WTC11 (cell line): Measurements from ENCODE around the gene KLHL28. TPM values are rescaled to one million over a fixed set of nuclear protein-coding genes. Genes with fewer than 3 reads are reported as not detected.

Experiments
- ATAC-seq: fragments of 200-7000 bp; cut with Tn5 transposase; 2 replicates; pipeline ENCODE4 v1.10.0; 2021; ENCODE audit warnings: mild to moderate bottlenecking, moderate library complexity
- CTCF ChIA-PET: fragments of 300-600 bp; sonication (Branson Sonifier 250); formaldehyde crosslinking; loops from one replicate; lab custom pipeline; 2021; ENCODE audit warnings: antibody characterized with exemption; lab: Charles Lee
- POLR2A ChIA-PET: fragments of 350-600 bp; sonication (Branson Sonifier 250); formaldehyde crosslinking; loops from one replicate; lab custom pipeline; 2021; ENCODE audit warnings: antibody characterized with exemption; lab: Charles Lee
- DNase-seq: peaks from one replicate; pipeline ENCODE4 v3.0.0; 2021; ENCODE audit warnings: low spot score
- H3K27ac Mint-ChIP-seq: 2 replicates; pipeline ENCODE4 v1.8.0; 2021; ENCODE audit warnings: mixed read lengths
- H3K27me3 Mint-ChIP-seq: 2 replicates; pipeline ENCODE4 v1.8.0; 2021; ENCODE audit warnings: low read depth, mild to moderate bottlenecking, moderate library complexity, mixed read lengths
- H3K36me3 Mint-ChIP-seq: 2 replicates; pipeline ENCODE4 v1.8.0; 2021; ENCODE audit warnings: mixed read lengths
- H3K4me1 Mint-ChIP-seq: 2 replicates; pipeline ENCODE4 v1.8.0; 2022; ENCODE audit warnings: mixed read lengths
- H3K4me3 Mint-ChIP-seq: 2 replicates; pipeline ENCODE4 v1.8.0; 2021; ENCODE audit warnings: mild to moderate bottlenecking, moderate library complexity, mixed read lengths
- H3K9me3 Mint-ChIP-seq: 2 replicates; pipeline ENCODE4 v1.8.0; 2021; ENCODE audit warnings: mixed read lengths
- ATF2 ChIP-seq: sonication (generic); formaldehyde crosslinking; IDR thresholded peaks from 2 replicates; pipeline ENCODE4 v1.8.1; 2022; ENCODE audit warnings: low read depth, missing genetic modification reagents, borderline replicate concordance
- CBFB ChIP-seq: sonication (generic); formaldehyde crosslinking; IDR thresholded peaks from 2 replicates; pipeline ENCODE4 v1.8.1; 2022; ENCODE audit warnings: mild to moderate bottlenecking, low read depth, missing genetic modification reagents
- CDX4 ChIP-seq: fragments of 250-450 bp; sonication (Bioruptor Pico); IDR thresholded peaks from 2 replicates; pipeline ENCODE4 v1.9.0; 2021; ENCODE audit warnings: moderate library complexity, mild to moderate bottlenecking, inconsistent platforms, borderline replicate concordance
- CREB1 ChIP-seq: sonication (generic); formaldehyde crosslinking; IDR thresholded peaks from 2 replicates; pipeline ENCODE4 v1.8.0; 2023; ENCODE audit warnings: mild to moderate bottlenecking, missing genetic modification reagents
- CTCF ChIP-seq: fragments of 200-600 bp; IDR thresholded peaks from 2 replicates; pipeline ENCODE4 v1.8.0; 2022; ENCODE audit warnings: antibody characterized with exemption
- FOXJ3 ChIP-seq: sonication (generic); formaldehyde crosslinking; IDR thresholded peaks from 2 replicates; pipeline ENCODE4 v1.9.0; 2021; ENCODE audit warnings: missing genetic modification reagents, mild to moderate bottlenecking, borderline replicate concordance
- FOXK1 ChIP-seq: sonication (generic); formaldehyde crosslinking; IDR thresholded peaks from 2 replicates; pipeline ENCODE4 v1.8.0; 2022; ENCODE audit warnings: mild to moderate bottlenecking, moderate library complexity, missing genetic modification reagents
- FOXP1 ChIP-seq: sonication (generic); formaldehyde crosslinking; IDR thresholded peaks from 2 replicates; pipeline ENCODE4 v1.8.0; 2022; ENCODE audit warnings: missing genetic modification reagents, mild to moderate bottlenecking, moderate library complexity, borderline replicate concordance
- GABPB1 ChIP-seq: sonication (generic); formaldehyde crosslinking; IDR thresholded peaks from 2 replicates; pipeline ENCODE4 v1.8.1; 2023; ENCODE audit warnings: mild to moderate bottlenecking, missing genetic modification reagents
- GRHL2 ChIP-seq: fragments of 250-450 bp; sonication (Bioruptor Pico); IDR thresholded peaks from 2 replicates; pipeline ENCODE4 v1.8.0; 2022; ENCODE audit warnings: mild to moderate bottlenecking, moderate library complexity; ENCODE audit not compliant: insufficient replicate concordance, severe bottlenecking
- GTF2I ChIP-seq: fragments of 250-450 bp; sonication (Bioruptor Pico); conservative IDR thresholded peaks from 2 replicates; pipeline ENCODE4 v1.4.0; 2021; ENCODE audit warnings: mild to moderate bottlenecking
- HMGA2 ChIP-seq: fragments of 250-450 bp; sonication (Bioruptor Pico); IDR thresholded peaks from 2 replicates; pipeline ENCODE4 v1.4.0; 2021; ENCODE audit warnings: mild to moderate bottlenecking, moderate library complexity
- HMGXB4 ChIP-seq: sonication (generic); formaldehyde crosslinking; IDR thresholded peaks from 2 replicates; pipeline ENCODE4 v1.8.1; 2023; ENCODE audit warnings: mild to moderate bottlenecking, moderate library complexity, missing genetic modification reagents
- IRF1 ChIP-seq: sonication (generic); formaldehyde crosslinking; IDR thresholded peaks from 2 replicates; pipeline ENCODE4 v1.8.0; 2023; ENCODE audit warnings: missing genetic modification reagents
- NR2C2 ChIP-seq: sonication (generic); formaldehyde crosslinking; IDR thresholded peaks from 2 replicates; pipeline ENCODE4 v1.8.0; 2022; ENCODE audit warnings: mild to moderate bottlenecking, missing genetic modification reagents
- NR3C1 ChIP-seq: sonication (generic); formaldehyde crosslinking; conservative IDR thresholded peaks from 2 replicates; pipeline ENCODE4 v1.8.1; 2023; ENCODE audit warnings: low read depth, mild to moderate bottlenecking, missing genetic modification reagents
- PRDM15 ChIP-seq: sonication (generic); formaldehyde crosslinking; IDR thresholded peaks from 2 replicates; pipeline ENCODE4 v1.8.0; 2022; ENCODE audit warnings: missing genetic modification reagents
- SMAD3 ChIP-seq: sonication (generic); formaldehyde crosslinking; IDR thresholded peaks from 2 replicates; pipeline ENCODE4 v1.8.0; 2022; ENCODE audit warnings: missing genetic modification reagents, mild to moderate bottlenecking, borderline replicate concordance
- SP1 ChIP-seq: sonication (generic); formaldehyde crosslinking; conservative IDR thresholded peaks from 2 replicates; pipeline ENCODE4 v1.8.1; 2022; ENCODE audit warnings: missing genetic modification reagents
- TCF7 ChIP-seq: sonication (generic); formaldehyde crosslinking; IDR thresholded peaks from 2 replicates; pipeline ENCODE4 v1.8.0; 2022; ENCODE audit warnings: mild to moderate bottlenecking, low read depth, missing genetic modification reagents, moderate library complexity
- TEAD4 ChIP-seq: sonication (generic); formaldehyde crosslinking; IDR thresholded peaks from 2 replicates; pipeline ENCODE4 v1.8.0; 2022; ENCODE audit warnings: mild to moderate bottlenecking, missing genetic modification reagents
- USF2 ChIP-seq: sonication (generic); formaldehyde crosslinking; IDR thresholded peaks from 2 replicates; pipeline ENCODE4 v1.8.1; 2023; ENCODE audit warnings: mild to moderate bottlenecking, missing genetic modification reagents, moderate library complexity
- ZNF138 ChIP-seq: sonication (generic); formaldehyde crosslinking; conservative IDR thresholded peaks from 2 replicates; pipeline ENCODE4 v1.8.1; 2022; ENCODE audit warnings: mild to moderate bottlenecking, moderate library complexity, missing genetic modification reagents
- ZNF232 ChIP-seq: sonication (generic); formaldehyde crosslinking; IDR thresholded peaks from 2 replicates; pipeline ENCODE4 v1.8.0; 2022; ENCODE audit warnings: mild to moderate bottlenecking, missing genetic modification reagents
- ZNF263 ChIP-seq: sonication (generic); formaldehyde crosslinking; IDR thresholded peaks from 2 replicates; pipeline ENCODE4 v1.8.1; 2022; ENCODE audit warnings: low read depth, mild to moderate bottlenecking, moderate library complexity, missing genetic modification reagents
- ZNF671 ChIP-seq: fragments of 250-450 bp; sonication (Bioruptor Pico); IDR thresholded peaks from 2 replicates; pipeline ENCODE4 v1.8.0; 2021; ENCODE audit warnings: mild to moderate bottlenecking
- total RNA-seq: library from RNA; stranded (reverse); gene quantifications from 3 replicates; pipeline ENCODE4 v1.2.3, GENCODE V29; 2021

KLHL28 gene
- total RNA-seq, 1 experiment from 2014 or later, result 9.8 TPM

GRCh38 chr14:44886860-44887595, 74.7 kb downstream of the KLHL28 start:
- POLR2A ChIA-PET, result no interaction called here
- Mint-ChIP-seq H3K9me3 (peaks cover 29% of the 10 kb centered on the region), H3K27ac (no peak overlapping the region), H3K4me1 (no peaks in the 10 kb centered on the region), H3K36me3 (peaks cover 5% of the 10 kb centered on the region)
- ATAC-seq (no peak), DNase-seq (no peak)
- TF ChIP-seq FOXP1 (CRISPR knock-in tag) (no peak), CTCF (no peak), GABPB1 (CRISPR knock-in tag) (no peak), GTF2I (no peak), FOXJ3 (CRISPR knock-in tag) (no peak), IRF1 (CRISPR knock-in tag) (no peak), USF2 (CRISPR knock-in tag) (no peak), CREB1 (CRISPR knock-in tag) (no peak), PRDM15 (CRISPR knock-in tag) (no peak), CDX4 (no peak)
- TF ChIP-seq, all 79 proteins: peak for 0
- CTCF ChIA-PET, result no interaction called here
- Mint-ChIP-seq H3K27me3 (peaks cover 7% of the 10 kb centered on the region), H3K4me3 (no peak overlapping the region)

GRCh38 chr14:44880791-44881190, 81.0 kb downstream of the KLHL28 start:
- DNase-seq (no peak), ATAC-seq (no peak)
- H3K9me3 Mint-ChIP-seq, result peaks cover 33% of the 10 kb centered on the region
- peaks cover 3% of the 10 kb centered on the region; the same call in 1 of the 2 replicates for H3K4me1 Mint-ChIP-seq
- H3K4me3 Mint-ChIP-seq, result no peak overlapping the region
- H3K36me3 Mint-ChIP-seq, result peaks cover 10% of the 10 kb centered on the region
- POLR2A ChIA-PET, result no interaction called here
- no peak overlapping the region for H3K27ac Mint-ChIP-seq
- peaks cover 3% of the 10 kb centered on the region; the same call in 1 of the 2 replicates for H3K27me3 Mint-ChIP-seq
- CTCF ChIA-PET, result no interaction called here
- TF ChIP-seq TCF7 (CRISPR knock-in tag), result no peak
- no peak for TF ChIP-seq NR3C1
- no peak for TF ChIP-seq ZNF671 (CRISPR knock-in tag)
- TF ChIP-seq SP1 (CRISPR knock-in tag), result no peak
- TF ChIP-seq CBFB (CRISPR knock-in tag), result no peak
- no peak for TF ChIP-seq ZNF138 (CRISPR knock-in tag)
- no peak for TF ChIP-seq TEAD4 (CRISPR knock-in tag)
- no peak for TF ChIP-seq SMAD3 (CRISPR knock-in tag)
- no peak for TF ChIP-seq GRHL2 (CRISPR knock-in tag)
- no peak for TF ChIP-seq ZNF263 (CRISPR knock-in tag)
- no peak for TF ChIP-seq HMGXB4
- TF ChIP-seq NR2C2 (CRISPR knock-in tag), result no peak
- no peak for TF ChIP-seq ZNF232 (CRISPR knock-in tag)
- TF ChIP-seq ATF2 (CRISPR knock-in tag), result no peak
- no peak for TF ChIP-seq FOXK1 (CRISPR knock-in tag)
- no peak for TF ChIP-seq HMGA2 (CRISPR knock-in tag)
